Measurements from ENCODE around the gene SEZ6L.

- TF ChIP-seq CTCF (conservative IDR thresholded peaks at IDR 0.05 in 1 of 2, IDR thresholded peaks at IDR 0.05 in 1 of 2; ENCODE audit: extremely low read depth in 1 of 2, insufficient read depth in 1 of 2, low read depth in 1 of 2, low read length in 2 of 2) = no peak
- TF ChIP-seq EZH2 (IDR thresholded peaks at IDR 0.05; ENCODE audit: borderline replicate concordance, low read length) = no peak
These were observed 170.5 kb downstream of the SEZ6L start for GRCh38 chr22:26339755-26340154.
